ENCODE results near the gene CACNA2D2. TPM values are rescaled to one million over a fixed set of nuclear protein-coding genes. Genes with fewer than 3 reads are reported as not detected.

The CACNA2D2 gene
- total RNA-seq, 1 donor from 2014 or later = 1.8 TPM

DNA sequence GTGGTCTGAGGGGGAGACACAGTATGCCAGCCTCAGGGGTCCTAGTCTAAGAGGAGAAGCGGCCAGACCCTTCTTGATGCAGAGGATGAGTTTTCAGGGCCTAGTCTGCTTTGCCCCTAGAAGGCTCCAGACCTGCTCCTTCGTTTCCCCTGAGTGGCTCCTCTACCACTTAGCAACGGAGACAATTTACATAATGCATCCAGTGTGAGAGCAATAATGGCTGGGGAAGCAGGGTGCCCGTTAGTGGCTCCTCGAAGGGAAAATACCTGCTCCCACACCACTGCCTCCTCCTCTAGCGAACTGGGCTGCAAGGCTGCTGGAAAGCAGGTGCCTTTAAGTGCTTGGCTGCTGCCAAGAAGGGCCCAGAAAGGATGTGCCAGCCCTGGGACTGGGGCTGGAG lies 38.9 kb downstream of the CACNA2D2 start:
- DNase-seq (ENCODE audit: low spot score) = no peak

DNA sequence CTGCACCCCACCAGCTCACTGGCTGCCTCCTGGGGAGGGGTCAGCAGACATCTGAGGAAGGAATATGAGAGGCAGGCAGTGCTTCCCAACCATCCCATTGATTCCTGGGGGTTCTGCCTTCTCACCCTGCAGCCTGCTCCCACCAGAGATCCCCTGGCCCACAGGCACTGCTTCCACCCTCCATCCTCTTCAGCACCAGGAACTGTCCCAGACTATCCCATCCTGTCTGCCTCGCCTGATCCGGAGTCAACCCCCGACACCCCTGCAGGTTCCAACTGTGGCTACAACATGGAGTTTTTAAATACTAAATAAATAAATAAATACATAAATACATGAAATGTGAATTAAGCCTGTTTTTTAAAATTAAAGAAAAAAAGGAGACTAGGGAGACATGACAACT lies 43.6 kb downstream of the CACNA2D2 start:
- no peak for DNase-seq (ENCODE audit: low spot score)

DNA sequence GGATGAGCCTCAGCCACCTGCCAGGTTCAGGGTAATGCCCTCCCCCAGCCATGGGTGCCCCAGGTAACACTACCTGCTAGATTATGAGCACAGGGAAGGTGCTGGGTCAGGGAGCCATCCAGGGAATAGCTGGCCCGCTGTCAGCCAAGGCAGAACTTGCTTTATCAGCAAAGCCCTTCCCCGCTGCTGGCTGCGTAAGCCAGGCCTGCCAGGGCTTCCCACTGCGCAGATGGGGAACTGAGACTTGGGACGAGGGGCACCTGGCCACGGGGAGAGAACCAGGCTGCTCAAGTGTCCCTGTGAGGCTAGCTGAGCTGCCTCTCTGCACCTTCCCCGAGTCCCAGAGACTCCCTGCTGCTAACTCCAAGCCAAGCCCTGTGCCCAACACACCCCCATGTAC lies 45.4 kb downstream of the CACNA2D2 start:
- DNase-seq (ENCODE audit: low spot score) = no peak

DNA sequence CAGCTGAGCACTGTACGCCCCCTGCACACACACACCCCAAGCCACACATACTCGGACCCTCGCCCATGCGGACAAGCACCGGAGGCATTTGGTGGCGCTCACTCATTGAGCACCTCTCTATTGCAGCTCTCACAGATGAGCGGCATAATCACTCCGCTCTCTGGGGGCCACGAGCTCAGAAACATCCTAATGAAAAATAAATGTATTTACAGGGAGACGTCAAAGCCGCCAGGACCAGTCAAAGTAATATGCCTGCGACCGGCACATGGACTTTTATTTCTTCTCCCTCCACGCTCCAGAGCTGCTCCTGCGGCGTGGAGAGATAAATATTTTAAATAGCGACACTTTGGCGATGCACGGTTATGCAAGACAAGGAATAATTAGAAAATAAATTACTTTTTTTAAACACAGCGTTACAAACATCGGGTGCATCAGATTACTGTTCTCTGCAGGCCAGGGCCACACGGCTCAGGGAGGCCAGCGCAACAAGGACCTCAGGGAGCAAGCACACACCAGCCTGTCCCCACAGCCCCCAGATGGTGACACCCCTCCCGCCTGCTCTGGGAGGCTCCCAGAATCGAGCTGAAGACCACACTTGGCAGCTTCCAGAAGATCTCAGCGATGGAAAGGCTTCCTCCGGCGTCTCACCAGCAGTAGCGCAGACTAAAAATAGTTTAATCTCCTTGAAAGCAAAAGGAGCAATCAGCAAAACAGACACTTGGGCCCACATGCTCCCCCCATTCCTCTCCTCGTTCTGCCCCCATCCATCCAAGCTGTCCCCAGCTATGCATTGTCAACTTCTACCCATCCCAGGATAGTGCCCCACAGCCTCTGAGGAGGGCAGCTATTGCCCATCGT lies 48.0 kb downstream of the CACNA2D2 start:
- no peak for DNase-seq (ENCODE audit: low spot score)

DNA sequence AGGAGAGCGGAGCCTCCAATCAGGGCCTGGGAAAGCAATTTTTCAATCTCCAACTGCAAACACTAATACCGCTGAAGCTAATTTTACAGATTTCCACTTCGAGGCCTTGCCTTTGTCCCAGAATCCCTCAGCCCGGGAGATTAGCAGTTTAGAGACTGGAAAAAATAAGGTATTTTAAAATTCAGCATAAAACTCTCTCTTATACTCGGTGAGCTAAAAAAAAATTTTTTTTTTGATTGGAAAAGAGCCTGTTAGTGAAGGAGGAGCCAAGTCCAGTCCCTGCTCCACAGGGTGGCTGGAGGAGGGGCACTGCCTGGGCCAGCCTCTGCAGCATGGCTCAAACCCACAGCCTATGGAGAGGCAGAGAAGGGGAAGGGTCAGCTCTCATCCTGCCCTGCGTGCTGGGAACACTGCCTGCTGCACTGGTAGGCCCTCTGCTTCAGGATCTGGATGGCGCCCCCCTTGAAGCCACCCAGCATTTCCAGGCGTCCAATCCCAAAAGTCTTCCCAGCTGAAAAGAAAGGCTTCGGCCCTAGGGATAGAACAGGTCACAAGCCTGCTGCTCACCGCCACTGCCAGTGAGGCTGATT lies 48.9 kb downstream of the CACNA2D2 start:
- no peak for DNase-seq (ENCODE audit: low spot score)

DNA sequence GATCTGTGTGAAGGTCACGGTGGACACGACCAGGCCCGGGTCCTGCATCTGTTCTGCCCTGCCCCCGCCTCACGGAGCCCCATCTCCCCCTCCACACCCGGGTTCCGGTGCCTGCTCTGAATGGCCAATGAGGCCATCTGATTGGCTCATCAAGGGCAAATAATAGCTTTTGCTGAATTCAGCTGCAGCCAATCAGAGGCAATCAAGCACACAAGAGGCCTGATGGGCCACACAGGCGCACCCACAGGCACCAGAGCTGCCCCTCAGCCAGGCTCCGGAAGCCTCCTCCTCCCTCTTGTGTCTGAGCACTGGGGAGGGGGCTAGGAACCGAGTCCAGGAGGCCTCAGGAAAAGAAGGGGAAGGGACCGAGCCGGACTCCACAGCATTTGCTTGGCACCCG lies 49.5 kb downstream of the CACNA2D2 start:
- no peak for DNase-seq (ENCODE audit: low spot score)

DNA sequence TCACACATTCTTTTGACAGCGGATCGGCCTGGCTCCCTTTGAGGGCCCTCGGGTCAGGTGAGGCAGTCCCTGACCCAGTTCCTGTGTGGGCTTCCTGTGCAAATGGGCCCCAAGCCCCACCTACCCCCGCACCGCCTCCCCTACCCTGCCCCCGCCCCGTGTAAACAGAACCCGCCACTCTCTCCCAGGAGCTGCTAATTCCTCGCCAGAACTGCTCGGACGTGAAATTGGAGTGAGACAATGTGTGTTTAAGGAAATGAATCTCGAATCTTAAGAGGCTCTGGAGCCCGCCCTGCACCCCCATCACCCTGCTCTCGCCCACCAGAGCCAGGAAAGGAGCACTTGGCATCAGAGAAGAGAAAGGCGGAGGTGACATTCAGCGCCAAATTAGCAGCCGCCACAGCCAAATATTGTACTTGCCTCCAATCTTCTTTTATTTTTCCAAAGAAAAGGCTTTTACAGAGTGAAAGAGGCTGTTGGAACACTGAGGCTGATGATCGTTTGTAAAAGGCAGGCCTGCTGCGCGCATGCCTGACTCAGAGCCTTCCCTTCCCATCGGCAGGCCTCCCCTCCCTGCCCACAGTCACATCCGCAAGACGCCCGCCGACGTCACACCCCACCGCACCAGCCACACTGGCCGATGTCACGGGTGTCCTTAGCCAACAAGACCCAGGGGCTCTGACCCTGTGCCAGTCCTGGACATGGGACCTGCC lies 53.1 kb downstream of the CACNA2D2 start:
- peak; percentile 69 for DNase-seq (ENCODE audit: low spot score)

DNA sequence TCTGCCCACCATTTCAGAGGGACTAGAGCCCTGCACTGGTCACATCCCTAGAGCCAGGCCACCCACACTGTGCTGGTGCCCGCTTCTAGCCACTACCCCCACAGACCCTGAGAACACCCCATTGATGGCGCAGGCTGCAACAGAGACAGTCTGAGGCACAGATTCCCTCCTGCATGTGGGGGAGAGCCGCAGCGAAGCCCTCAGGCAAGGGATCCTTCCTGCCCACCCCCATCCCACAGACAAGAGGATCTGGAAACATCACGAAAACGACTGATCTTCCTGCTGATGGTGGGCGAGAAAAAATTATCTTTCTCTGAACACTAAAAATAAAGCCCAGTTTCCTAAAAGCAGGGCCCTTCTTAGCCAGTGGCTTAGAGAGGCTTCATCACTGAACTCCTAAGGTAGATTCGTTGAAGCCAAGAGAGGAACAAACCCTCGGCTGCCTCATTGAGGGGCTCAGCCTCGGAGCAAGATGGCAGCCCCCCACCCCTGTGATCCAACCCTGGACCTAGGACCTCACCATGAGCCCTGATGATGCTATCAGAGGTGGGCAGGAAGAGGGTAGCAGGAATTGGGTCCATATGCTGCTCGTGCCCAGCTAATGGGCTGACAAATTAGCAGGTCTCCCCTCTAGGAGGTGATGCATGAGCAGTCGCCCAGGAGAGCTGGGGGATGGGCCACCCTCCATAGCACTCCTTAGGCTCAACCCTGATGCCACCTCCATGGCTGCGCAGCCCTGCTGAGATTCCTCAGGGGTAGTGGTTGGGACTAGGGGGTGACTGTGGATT lies 54.5 kb downstream of the CACNA2D2 start:
- DNase-seq (ENCODE audit: low spot score) = no peak

DNA sequence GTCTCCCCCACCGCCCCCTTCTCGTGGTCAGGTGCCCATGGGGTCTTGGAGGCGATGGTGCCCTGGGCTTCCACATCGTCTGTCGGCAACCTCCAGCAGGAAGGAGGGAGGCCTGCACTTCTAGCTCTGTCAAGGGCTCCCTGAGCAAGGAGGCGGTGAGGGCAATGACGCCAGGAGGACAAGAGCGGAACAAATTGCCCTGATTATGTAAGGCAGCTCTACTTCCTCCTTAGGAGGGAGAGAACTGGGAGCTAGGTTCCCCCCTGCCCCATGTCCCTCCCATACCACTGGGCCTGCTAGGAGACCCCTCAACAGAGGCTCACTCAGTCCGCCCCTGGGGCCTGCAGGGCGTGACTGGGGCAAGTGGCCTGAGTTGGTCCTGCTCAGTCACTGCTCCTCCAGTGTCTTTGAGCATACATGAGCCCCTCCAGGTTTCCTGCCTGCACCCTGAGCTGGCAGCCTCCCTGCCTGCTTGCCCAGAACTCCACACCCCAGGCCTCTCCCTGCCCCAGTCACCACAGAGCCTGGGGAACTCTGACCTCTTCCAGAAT lies 56.1 kb downstream of the CACNA2D2 start:
- DNase-seq (ENCODE audit: low spot score) = no peak

DNA sequence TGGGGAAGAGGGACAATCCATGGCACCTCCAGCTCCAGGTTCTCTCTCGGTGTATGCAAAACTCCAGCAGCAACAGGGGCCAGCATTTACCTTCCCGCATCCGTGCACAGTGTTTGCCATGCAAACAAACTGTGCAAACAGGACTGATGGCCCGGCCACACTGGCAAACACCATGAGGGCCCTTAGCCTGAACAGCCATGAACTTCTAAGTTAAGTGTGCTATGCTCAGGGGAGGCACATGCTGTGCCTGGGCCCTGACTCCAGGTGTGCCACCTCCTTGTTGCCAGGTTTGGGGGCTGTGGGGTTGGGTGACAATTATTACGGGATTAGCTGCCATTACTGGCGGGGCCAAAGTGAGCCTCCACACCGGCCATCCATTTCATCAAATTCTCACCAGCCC lies 57.5 kb downstream of the CACNA2D2 start:
- DNase-seq (ENCODE audit: low spot score) = no peak

DNA sequence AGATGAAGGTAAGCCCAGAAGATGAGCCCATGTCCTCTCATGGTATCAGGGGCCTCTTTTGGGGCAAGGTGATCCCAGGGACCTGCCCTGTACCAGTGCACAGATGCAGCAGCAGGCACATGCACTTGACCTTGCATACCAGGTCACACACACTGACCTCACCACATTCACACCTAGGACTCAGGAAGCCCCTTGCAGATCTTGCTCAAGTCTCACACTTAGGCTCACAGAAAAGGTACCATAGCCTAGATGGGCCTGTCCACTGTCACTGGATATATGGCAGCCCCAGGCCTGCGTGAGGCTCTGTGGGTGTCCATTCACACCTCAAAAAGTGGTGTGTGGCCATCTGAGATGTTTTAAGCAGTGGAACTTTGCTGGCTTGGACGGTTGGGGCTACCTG lies 58.7 kb downstream of the CACNA2D2 start:
- DNase-seq (ENCODE audit: low spot score) = no peak

DNA sequence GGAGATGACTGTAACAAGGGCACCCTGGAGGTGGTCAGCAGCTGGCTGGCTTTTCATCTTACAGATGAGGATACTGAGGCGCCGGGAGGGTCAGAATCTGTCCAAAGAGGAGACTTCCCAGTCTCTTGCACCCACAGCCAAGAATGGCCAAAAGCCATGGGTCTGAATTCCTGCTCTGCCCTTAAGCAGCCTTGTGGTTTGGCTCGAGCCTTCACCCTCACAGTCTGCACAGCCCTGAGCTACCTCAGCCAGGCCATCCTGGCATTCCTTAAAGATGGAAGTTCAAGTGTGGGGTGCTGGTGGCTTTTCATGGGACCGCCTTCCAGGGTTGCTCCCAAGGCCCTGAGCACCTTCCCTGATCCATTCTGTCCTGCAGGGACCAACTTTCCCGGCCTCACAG lies 59.2 kb downstream of the CACNA2D2 start:
- no peak for DNase-seq (ENCODE audit: low spot score)

DNA sequence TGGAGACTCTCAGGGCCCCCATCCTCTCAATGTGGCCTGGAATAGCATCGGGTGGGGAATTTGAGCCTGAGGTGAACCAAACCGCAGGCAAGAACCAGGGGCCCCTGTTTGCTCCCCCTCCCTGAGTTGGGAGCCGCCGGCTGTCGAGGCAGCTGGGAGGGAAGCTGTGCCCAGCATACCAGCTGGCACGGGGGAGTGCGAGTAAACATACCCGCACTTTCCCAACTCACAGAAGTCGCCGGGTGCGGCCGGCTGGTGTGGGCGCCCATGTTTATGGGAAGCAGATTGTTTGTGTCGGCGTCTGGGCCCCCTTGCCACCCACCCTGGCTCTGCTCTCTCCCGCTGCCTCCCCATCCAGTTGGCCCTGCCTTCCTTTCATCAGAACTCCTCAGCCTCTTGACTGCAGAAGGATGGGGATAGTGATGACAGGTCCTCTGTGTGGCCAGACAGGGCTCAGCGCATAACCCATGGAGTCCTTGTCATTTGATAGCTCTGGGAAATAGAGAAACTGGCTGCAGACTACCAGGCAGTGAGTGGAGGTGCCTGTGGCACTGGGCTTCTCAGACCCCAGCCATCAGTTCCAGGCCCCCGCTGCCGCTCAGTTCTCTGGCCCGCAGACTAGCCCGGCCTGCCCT lies 60.4 kb downstream of the CACNA2D2 start:
- DNase-seq (ENCODE audit: low spot score) = no peak

DNA sequence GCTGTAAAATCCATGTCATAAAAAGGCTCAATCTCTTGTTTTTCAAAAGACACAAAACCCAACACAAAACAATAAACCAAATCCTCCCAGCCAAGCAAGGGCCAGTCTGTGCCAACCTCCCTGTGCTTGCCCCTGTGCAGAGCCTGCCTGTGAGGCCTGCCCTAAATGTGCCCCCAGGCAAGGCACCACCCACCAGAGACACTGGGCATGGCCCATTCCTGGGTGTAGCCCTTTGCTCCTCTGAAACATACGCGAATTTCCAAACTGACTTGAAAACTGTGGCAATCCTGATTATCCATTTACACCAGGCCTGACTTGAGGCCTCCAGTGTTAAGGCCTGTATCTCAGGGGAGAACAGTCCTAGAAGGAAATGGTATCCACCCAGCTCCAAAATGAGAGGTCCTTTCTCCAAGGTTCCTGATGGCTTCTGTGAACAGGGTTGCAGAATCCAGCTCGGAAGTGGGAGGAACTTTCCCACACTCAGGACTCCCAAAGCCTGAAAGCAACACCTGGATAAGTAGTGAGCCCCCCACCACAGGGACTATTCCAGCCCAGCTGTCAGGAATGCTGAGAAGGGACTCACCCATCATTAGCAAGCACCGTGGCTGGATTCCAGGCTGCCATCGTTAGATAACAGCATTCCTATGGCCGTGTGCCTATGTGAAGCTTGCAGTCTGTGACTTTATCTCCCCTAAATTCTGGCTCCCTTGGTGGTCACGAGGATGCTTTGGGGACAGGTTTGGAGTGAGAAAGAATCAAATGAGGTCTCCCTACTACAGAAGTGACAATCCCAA lies 61.8 kb downstream of the CACNA2D2 start:
- DNase-seq (ENCODE audit: low spot score) = no peak

DNA sequence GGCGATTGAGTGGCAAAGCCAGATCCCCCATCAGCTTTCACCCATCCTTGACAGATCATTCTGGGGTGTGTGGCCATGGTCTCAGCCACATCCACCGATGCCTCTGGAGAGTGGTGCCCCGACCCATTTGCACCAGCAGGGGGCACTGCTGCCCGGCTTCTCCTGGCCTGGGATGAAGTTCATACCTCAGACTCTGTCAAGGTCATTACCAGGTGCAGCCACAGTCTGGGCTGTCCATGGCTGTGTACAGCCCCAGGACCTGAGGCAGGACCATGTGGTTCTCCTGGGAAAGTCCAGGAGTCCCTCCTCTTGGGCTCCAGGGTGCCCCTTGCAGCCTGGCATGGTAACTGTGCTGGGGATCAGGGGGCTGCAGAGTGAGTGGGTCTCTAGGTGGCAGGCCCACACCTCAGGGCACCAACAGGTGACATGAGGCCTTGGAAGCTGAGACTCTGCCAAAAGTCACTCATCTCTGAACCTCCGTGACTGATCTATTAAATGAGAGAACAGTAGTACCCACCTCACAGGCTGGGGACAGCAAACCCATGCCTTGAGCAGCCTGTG lies 67.2 kb downstream of the CACNA2D2 start:
- peak; percentile 66 for DNase-seq (ENCODE audit: low spot score)

DNA sequence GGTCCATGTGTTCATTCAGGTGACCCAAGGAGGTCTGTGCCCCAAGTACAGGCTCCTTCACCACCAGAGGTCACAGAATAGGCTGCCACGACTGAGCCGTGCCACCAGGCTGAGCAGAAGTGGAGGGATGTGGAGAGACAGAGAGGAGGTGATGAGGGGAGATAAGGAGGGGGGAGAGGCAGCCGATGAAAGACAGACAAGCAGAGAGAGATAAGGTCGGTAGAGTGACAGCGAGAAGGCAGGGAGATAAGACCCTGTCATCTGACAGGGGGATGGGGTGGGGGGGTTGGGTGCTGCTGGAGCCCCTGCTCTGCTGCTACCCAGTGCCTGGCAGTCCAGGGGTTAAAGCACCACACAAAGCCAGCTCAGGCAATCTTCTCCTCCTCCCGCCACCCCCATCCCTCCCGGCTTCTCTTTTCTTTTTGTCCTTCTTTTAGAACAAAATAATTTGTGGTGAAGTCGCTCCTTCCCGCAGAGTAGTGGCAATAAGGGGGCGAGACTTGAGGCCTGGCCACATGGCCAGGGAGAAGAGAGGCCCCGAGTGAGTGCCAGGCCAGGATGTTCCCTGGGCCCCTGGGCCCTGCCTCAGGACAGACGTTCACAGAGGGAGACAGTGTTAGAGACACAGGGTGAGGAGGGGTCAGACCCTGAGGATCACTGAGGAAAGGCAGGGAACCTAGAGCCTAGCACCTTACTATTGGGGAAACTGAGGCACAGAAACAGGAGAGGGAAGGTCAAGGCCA lies 67.9 kb downstream of the CACNA2D2 start:
- no peak for DNase-seq (ENCODE audit: low spot score)

DNA sequence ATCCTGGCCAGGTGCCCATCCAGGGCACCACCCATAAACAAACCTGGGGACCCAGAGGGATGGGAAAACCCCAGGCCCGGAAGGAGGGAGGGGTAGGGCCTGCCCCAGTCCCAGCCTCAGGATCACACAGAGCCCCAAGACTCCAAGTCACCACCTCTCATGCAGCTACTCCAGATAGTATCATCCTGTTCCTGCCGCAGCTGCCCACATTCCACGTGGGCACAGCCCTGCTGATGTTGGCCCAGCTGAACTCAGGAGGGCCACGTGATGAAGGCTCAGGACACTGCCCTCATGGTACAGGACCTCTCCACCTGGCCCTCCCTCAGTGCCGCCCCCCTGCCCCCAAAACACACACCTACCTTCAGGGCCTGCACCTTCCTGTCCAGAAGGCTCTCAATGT lies 69.5 kb downstream of the CACNA2D2 start:
- no peak for DNase-seq (ENCODE audit: low spot score)

DNA sequence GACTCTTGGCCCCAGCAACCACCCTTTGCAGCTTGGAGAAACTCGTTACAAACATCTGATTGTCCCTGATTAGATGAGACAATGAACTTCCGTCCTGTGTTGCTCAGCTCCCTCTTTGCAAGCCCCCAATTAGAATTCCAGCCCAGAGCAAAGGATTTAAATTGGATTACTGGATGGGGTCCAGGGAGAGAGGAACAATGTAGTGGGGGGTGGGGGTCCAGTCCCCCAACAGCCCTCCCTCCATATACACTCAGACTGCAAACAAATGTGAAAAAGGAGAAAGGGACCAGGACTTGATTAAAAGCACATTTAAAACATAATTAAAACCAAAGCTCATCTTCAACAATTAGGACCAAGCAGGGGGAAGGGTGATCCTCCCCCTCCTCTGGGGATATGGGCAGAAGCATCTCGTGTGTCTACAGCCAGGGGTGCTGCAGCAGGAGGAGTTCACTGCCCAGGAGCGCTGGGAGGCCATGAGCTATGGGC lies 72.4 kb downstream of the CACNA2D2 start:
- DNase-seq (ENCODE audit: low spot score) = no peak

DNA sequence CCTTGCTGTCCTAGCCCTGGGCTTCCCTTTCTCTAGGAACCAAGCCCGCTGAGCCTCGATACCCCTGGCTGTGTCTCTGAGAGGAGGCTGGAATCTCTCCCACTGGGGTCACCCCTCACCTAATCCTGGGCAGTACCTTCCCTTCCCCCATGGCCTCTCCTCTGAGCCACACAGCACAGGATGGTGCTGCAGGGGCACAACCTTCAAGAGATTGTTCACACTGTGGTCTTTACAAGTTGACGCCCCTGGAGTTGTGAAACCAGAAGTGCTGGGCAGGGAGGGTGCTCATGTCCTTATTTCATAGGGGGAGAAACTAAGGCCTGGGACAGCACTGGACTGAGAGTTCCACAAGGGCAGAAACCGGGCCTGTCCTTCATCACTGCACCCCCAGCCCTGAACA lies 73.2 kb downstream of the CACNA2D2 start:
- DNase-seq (ENCODE audit: low spot score) = no peak

Data from mucosa of gallbladder (tissue), 1 donor.